ENCODE measurements around the gene CEP89.
"Not testable (repeated sequence)": the region's sequence is repeated elsewhere in the genome, so short reads cannot be mapped to it uniquely, and the experiment has no call there.

Gene CEP89

GRCh38 chr19:32833388-32833787, 138.4 kb downstream of the CEP89 start:
- DNase-seq (ENCODE audit: low spot score), result not testable (repeated sequence)

GRCh38 chr19:32832825-32833224, 138.9 kb downstream of the CEP89 start:
- not testable (repeated sequence) for DNase-seq (ENCODE audit: low spot score)

- DNase-seq (ENCODE audit: low spot score), result not testable (repeated sequence)
Measured at GRCh38 chr19:32832094-32832493, 139.7 kb downstream of the CEP89 start.

- DNase-seq (ENCODE audit: low spot score), result no peak
Measured at GRCh38 chr19:32831611-32832010, 140.1 kb downstream of the CEP89 start.

GRCh38 chr19:32830231-32831014, 141.3 kb downstream of the CEP89 start:
- DNase-seq (ENCODE audit: low spot score), result no peak

GRCh38 chr19:32829345-32829896, 142.3 kb downstream of the CEP89 start:
- no peak for DNase-seq (ENCODE audit: low spot score)

GRCh38 chr19:32828643-32829344, 143.0 kb downstream of the CEP89 start:
- DNase-seq (ENCODE audit: low spot score), result no peak

GRCh38 chr19:32828139-32828538, 143.6 kb downstream of the CEP89 start:
- no peak for DNase-seq (ENCODE audit: low spot score)

Measured in SW480 (cell line).